GM19455 (cell line): ENCODE data around the gene LANCL2.

Experiments
- ATAC-seq: cut with Tn5 transposase; IDR thresholded peaks from one replicate; pipeline ENCODE4 v1.9.1; 2021; ENCODE audit not compliant: unreplicated experiment

The LANCL2 gene

GRCh38 chr7:55436457-55436856 is 71.3 kb downstream of the LANCL2 start:
- ATAC-seq: no peak

DNA sequence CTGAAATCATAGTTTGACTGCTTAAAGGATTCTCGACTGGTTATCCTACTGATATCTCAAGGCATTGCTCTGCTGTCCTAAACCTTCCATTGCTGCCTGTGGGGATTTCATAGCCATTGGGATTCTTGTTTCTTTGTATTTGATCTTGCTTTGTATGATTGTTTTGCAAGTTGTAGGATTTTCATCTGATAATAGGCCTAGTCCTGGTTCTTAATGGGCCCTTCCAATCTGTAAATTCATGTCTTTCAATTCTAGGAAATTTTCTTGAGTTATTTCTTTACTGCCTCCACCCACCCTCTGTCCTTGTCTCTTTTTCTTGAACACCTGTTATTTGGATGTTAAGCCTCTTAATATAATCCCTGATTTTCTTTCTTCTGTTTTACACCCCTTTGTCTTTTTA is 72.2 kb downstream of the LANCL2 start:
- ATAC-seq: no peak

DNA sequence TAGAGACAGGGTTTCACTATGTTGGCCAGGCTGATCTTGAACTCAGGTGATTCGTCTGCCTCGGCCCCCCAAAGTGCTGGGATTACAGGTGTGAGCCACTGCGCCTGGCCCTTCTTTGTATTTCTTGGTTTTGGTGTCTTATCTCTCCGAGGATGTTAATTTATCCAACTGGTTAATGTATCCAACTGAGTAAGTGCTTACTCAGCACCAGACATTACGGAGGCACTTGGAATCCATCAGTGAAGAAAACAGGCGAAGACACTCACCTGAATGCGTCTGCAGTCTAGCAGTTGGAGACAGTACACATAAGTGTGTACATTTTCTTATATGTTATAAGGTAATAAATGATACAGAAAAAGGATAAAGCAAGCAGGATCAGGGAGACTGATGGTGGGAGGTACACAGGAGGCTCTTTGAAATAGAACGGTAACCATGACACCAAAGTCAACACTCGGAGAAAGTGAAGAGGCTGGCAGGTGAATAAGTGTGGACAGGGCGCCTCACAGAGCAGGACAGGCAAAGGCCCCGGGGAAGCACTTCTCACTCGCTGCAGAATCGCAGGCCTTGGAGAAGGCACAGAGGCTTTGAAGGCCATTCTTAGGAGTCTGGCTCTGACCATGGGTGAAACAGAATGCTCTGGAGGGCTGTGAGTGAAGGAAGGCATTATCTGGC is 73.1 kb downstream of the LANCL2 start:
- ATAC-seq: no peak

DNA sequence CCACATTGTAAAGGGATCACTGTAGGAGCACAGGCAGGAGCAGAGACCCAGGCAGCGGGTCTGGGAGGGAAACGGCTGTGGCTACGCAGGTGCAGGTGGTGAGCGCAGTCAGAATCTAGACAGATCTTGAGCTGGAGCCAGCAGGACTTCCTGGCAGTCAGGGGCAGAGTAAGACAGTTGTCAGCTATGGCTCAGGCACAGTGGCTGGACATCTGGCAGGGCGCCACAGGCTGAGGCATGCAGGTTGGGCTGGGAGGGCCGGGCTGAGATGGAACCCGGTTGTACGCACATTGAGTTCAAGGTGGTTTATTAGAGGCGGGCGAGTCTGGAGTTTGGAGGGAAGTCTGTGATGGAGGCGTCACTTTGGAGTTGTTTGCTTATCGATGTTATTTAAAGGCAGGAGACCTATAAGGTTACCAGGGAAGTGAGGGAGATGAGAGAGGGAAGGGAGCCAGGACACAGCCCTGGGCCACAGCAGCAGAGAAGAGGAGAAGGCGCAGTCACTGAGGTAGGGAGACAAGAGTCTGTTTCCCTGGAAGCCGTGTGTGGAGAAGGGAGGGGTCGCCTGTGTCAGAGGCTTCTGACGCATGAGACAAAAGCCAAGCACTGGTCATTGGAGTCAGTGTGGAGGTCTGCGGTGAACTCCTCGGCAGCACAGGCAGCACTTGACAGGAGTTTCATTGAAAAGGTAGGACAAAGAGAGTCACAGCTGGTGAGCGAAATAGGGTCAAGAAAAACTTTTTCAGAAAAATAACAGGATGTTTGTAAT is 73.8 kb downstream of the LANCL2 start:
- ATAC-seq: no peak

GRCh38 chr7:55439627-55440026 is 74.5 kb downstream of the LANCL2 start:
- ATAC-seq: no peak

- ATAC-seq: no peak
These were observed 75.0 kb downstream of the LANCL2 start for GRCh38 chr7:55440040-55440690.

GRCh38 chr7:55441002-55441401 is 75.9 kb downstream of the LANCL2 start:
- no peak for ATAC-seq

DNA sequence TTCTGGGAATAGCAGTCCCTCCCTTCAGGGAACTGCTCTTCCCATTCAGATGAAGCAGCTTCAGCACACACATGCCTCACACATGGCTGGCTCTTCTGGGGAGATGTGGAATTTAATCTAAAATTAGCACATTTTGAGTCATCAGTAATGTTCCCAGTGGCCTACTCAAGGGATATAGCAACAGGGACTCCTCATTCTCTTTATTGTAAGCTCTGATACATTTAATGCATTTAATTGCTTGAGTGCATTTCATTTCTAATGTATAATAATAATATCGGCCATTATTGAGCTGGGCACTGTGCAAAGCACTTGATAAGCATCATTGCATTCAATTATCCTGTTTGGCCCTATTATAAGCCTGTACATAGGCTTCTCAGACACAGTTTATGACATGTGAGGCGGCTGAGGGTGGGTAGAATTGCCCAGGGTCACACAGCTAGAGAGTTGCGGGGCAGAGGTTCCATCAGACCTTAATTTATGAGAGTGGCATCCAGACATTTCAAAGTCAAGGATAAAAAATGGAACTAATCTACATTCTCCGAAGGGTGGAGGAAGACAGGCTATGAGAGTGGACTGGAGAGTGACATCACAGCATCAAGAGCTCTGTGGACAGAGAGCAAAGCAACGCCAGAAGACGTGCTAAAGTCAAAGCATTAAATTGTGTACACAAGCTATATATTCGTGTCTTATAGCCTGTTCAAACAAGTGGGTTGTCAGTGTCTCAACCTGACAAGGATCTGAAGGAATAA is 76.8 kb downstream of the LANCL2 start:
- ATAC-seq: no peak

DNA sequence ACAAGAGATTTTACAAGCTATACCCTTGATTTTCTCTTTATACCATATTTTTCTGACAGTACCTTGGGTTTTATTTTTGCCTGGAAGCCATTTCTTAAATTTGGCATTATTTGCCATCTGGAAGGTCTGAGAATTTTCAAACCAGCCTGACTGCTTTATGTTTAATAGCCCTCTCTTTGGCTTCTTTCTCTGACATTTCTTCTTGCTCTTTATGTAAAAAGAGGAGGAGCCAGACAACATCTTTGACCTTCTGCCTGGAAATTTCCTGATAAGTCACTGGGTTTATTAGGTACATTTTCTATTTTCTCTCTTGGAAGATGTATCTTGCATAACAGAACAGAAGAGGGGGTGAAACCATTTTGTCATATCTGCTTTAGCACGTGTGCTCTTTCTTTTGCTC is 79.6 kb downstream of the LANCL2 start:
- ATAC-seq: no peak

DNA sequence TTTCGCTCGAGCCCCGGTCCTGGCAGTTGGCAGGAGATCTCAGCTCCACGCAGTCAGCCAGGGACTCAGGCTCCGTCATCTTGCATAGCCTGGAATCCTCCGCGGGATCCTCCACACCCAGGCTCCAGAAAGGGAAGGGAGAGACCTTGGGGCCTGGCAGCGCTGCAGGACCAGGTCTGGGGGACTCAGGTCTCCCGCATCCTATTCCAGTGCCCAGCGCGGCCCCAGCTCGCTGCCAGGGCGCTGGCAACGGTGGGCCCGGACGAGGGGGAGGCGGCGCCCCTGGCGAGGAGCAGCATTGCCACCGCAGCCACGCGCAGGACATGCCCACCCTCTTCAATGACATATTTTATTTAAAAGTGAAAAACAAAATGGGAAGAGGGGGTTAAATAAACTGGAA is 83.4 kb downstream of the LANCL2 start:
- no peak for ATAC-seq

GRCh38 chr7:55449205-55449991 is 84.3 kb downstream of the LANCL2 start:
- ATAC-seq: no peak

DNA sequence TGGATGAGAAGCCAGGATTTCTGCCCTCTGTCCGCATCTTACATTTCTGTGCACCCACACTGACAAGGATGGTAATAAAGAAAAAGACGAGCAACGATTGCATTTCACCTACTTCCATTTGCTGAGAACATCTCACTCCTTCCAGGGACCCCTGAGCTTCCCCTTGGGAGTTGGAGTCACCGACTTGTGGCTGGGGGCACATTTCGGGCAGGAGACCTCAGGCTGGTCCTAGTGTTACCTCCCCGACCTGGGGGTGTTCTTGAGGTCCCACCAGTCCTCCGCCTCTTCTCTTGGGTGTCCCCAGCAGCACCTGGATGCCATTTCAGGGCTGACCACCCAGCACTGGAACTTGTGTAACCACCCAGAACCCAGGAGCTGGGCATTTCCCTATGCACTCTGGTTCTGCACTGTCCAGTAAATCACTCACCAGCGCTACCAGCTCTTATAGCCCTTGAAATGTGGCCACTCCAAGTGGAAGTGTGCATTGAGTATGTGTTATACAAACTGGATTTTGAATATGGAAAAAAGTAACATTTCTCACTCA is 84.9 kb downstream of the LANCL2 start:
- ATAC-seq: no peak

DNA sequence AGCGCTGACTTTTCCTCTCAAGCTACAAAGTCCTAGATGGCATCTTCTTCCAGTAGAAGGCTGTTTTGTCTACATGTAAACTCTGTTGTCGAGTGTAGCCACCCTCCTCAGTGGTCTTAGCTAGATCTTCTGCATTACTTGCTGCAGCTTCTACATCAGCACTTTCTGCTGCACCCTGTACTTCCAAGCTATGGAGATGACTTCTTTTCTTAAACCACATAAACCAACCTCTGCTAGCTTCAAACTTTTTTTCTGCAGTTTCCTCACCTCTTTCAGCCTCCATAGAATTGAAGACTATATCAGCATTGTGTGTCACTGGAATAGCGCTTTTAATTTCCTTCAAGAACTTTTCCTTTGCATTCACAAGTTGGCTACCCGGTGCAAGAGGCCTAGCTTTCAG is 87.8 kb downstream of the LANCL2 start:
- ATAC-seq: no peak

- ATAC-seq: no peak
These were observed 92.7 kb downstream of the LANCL2 start for GRCh38 chr7:55457801-55458200.

DNA sequence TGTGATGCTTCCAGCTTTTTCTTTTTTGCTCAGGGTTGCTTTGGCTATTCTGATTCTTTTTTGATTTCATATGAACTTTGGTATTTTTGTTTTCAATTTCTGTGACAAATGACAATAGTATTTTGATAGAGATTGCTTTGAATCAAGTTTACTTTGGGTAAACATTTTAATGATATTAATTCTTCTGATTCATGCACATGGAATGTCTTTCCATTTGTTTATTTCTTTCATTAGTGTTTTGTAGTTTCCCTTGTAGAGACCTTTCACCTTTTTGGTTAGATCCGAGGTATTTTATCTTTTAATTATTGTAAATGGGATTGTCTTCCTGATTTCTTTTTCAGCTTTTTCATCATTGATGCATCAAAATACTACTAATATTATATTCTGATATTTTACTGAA is 93.2 kb downstream of the LANCL2 start:
- no peak for ATAC-seq

GRCh38 chr7:55463686-55464262 is 98.6 kb downstream of the LANCL2 start:
- no peak for ATAC-seq

- ATAC-seq: no peak
These were observed 99.3 kb downstream of the LANCL2 start for GRCh38 chr7:55464422-55464821.

GRCh38 chr7:55465691-55466090 is 100.6 kb downstream of the LANCL2 start:
- no peak for ATAC-seq

GRCh38 chr7:55467047-55467593 is 102.0 kb downstream of the LANCL2 start:
- ATAC-seq: no peak

- ATAC-seq: no peak
These were observed 103.4 kb downstream of the LANCL2 start for GRCh38 chr7:55468495-55468894.
